ENCODE results near the gene DENND1A.

DNA sequence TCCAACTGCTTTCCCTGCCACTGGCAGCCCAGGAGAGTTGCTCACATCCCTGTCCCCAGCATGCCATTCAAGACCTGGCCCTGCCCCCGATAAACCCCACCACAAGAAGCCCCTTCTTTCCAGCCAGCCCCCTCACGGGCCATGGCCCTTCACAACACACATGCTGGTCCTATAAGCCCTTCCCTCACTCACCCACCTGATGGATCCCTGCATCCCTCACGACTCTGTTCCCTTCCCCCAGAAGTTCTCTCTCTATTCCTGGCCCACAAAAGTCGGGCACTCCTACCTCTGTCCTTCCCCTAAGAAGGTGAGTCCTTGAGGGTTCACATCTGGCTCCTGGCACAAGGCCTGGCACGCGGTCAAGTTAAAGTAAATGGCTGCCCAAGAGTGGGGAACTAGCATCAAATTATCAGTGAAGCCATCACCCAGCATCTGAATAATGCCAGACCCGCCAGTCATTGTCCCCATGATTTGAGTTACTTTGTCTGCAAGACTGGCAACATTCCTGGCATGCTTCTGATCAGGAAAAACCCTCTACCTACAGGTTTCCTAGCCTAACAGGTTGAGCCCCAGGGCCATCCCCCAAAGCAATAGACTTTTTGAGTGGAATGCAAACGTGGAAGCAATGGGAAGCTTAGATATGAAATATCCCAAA, 508.0 kb downstream of the DENND1A start:
- TF ChIP-seq, protein P1, sequence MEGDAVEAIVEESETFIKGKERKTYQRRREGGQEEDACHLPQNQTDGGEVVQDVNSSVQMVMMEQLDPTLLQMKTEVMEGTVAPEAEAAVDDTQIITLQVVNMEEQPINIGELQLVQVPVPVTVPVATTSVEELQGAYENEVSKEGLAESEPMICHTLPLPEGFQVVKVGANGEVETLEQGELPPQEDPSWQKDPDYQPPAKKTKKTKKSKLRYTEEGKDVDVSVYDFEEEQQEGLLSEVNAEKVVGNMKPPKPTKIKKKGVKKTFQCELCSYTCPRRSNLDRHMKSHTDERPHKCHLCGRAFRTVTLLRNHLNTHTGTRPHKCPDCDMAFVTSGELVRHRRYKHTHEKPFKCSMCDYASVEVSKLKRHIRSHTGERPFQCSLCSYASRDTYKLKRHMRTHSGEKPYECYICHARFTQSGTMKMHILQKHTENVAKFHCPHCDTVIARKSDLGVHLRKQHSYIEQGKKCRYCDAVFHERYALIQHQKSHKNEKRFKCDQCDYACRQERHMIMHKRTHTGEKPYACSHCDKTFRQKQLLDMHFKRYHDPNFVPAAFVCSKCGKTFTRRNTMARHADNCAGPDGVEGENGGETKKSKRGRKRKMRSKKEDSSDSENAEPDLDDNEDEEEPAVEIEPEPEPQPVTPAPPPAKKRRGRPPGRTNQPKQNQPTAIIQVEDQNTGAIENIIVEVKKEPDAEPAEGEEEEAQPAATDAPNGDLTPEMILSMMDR (IDR thresholded peaks at IDR 0.05; ENCODE audit: insufficient read depth, low read depth, low read length): no peak
- no peak for TF ChIP-seq EZH2 (IDR thresholded peaks at IDR 0.05; ENCODE audit: insufficient read depth, low read length)

All from astrocyte (in vitro differentiated cells and primary cell).